Activated CD4-positive, alpha-beta T cell treated with anti-CD3 and anti-CD28 coated beads, Interleukin-2, amount 50 U/mL, for 1 hour (primary cell): ENCODE results near the gene TRPV5.

Source experiments
- DNase-seq: peaks from one replicate; pipeline ENCODE4 v3.0.0-alpha.2; 2020

The TRPV5 gene

GRCh38 chr7:142908290-142908689 lies 25.3 kb downstream of the TRPV5 start:
- DNase-seq = no peak

GRCh38 chr7:142906643-142907042 lies 26.9 kb downstream of the TRPV5 start:
- no peak for DNase-seq

DNA sequence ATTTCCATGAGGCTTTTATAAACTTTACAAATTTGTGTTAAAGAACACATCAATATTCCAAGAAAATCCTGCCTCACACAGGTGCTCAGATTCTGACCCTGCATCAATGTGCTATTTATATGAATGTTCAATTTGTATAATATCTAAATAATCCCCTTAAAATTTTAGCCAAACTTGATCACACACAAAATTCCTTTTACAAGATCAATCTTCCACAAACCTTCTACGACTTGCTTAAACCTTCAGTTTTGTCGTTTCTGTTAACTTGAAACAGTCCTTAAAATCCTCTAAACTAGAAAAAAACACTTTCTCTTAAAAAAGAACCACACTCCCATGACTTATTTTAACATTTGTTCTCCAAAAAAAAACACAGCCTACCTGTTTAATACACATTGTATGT lies 27.8 kb downstream of the TRPV5 start:
- DNase-seq = no peak

GRCh38 chr7:142904128-142904527 lies 29.4 kb downstream of the TRPV5 start:
- no peak for DNase-seq

GRCh38 chr7:142901426-142902259 lies 31.9 kb downstream of the TRPV5 start:
- DNase-seq = no peak

DNA sequence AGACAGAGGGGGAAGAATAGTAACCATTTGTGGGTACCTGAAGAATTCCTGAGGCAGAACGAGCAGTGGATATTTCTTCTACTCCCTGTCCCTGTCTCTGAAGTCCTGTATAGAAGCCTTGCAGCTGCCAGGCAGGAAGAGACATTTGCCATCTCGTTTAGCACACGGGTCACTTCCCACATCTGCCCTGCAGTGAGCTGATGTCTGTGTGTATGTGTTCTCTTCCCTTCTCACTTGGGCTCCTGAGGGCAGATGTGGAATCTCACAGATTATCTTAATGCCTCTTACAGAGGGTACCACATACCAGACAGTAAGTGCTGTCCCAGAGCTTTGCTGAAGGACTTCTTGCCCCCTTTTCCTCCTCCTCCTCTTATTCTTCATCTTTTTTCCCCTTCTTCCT lies 33.9 kb downstream of the TRPV5 start:
- DNase-seq = no peak

DNA sequence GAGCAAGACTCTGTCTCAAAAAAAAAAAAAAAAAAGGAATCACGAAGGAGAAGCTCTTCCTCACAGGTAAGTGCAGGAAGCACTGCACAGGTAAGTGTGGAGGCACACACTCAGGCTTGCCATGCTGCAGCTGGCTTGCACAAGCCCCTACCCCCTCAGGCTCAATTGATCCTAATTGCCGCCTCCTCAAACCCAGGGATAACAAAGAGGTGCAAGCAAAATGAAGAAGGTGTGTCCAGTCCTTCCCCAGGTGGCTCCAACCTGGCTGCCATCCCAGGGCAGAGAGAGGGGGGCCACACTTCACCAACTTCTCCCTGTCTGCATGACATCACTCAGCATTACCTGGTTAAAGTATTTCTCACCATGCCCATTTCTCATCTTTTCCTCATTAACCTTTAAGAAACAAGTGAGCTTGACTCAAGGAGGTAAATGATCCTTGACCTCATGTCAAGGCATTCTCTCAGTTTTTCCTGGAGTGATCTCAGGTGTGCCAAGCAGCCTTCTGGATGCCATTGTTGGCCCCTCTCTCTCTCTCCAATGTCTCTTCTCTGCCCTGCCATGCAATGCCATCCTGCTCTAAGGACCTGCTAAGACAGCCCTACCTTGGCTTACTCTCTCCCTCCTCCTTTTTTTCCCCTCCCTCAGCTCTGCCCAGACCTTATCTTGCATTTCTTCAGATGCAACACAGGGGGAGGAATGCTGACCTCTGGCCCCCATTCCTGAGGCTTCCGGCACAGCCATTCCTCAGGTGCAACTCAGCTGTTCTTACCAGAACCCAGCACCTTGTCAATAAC lies 35.0 kb downstream of the TRPV5 start:
- DNase-seq = no peak

DNA sequence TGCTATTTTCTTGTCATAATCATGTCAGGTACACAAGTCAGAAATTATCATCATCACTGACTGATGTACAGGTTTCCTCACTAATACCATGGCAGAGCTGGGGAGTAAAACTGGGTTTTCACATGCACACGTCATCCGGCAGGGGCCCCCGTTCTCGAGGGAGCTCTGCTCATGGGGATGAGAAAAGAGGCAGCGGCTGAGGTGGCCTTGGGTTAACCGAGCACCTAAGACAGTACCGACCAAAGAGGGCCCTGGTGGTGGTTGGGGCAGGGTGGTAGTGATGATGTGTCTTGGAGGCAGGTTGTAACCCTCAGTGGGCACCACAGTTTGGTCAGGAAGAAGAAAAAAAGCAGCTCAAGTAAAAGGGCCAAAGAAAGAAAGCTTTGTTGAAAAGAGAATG lies 35.9 kb downstream of the TRPV5 start:
- no peak for DNase-seq

- no peak for DNase-seq
These were observed 36.7 kb downstream of the TRPV5 start for GRCh38 chr7:142896741-142897379.

DNA sequence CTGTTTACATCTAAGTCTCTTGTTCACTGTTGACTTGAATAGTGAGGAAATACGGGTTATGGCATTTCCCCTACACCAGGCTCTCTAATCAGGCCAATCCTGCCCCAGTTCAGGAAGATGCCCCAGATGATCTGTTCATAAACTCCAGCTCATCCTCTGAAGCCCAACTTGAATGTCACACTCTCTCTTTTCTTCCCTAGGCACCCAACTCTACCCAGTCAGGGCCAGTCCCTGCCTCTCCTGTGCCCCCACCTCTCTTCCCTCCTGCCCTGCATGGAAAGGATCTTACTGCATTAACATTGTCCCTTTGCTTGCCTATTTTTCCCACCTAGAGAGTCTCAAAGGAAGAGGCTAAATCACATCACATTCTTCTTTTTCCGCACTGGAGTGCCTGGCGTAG lies 37.4 kb downstream of the TRPV5 start:
- DNase-seq = no peak

DNA sequence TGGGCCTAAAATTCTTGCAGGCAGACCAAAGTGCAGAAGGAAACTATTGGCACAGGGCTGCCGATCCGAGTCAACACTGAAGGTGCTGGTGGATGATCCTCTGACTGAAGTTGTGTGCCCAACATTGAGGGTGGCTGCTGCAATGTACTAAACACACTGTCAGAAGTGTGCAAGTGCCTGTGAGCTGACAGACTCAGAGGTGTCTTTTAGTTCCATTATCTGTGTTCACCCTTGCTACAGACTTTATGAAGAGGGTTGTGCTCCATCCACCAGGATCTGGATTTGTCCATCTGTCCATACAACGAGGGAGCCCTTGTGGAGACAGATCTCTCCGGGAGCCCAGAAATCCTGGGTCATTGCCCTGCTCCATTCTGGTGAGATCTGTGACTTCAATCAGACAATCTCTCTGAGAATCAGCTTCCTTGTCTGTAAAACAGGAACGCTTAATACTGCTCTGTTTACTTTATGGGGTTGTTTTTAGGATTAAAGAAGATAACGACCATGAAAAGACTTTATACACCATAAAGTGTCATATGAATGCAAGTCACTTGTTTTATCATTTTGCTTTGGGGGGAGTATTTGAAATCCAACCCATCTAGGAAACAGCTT lies 38.5 kb downstream of the TRPV5 start:
- DNase-seq = no peak

DNA sequence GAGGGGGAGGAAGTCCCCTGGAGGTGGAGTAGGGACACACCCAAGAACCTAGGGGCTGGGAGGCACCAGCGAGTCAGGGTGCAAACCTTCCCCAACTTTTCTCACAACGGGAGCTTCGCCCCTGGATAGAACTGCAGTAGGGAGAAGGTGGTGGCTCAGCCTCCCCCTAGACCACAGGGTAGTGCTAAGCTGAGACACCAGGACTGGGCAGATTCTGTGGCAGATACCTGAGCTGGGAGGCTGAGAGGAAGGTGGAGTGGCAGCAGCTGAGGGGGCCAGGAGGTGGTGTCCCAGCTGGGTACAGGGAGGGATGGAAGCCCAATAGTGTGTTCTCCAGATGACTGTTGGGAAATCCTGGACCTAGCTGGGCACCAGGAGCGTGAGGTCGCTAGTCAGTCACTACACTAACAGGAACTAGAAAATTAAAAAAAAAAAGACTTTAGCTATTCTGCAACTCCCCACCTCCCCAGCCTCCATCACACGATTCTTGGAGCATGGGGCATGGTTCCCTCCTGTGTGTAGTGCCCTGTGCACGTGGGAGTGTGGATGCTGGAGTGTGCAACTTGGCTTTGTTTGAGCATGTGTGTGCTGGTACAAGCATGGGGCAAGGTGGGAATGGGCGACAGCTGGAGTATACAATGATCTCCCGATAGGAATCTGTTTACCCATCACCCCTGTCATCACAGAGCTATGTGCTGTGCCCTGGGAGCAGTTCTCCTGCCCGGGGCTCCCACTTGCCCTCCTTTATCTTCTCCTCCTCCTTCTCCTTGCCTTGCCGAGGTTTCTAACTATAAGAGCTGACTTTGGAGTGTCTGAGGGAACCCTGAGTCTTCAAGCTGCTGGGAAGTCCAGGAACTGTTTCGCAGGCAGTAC lies 39.2 kb downstream of the TRPV5 start:
- no peak for DNase-seq

GRCh38 chr7:142892951-142893350 lies 40.6 kb downstream of the TRPV5 start:
- no peak for DNase-seq

- no peak for DNase-seq
These were observed 42.0 kb downstream of the TRPV5 start for GRCh38 chr7:142891490-142892082.

DNA sequence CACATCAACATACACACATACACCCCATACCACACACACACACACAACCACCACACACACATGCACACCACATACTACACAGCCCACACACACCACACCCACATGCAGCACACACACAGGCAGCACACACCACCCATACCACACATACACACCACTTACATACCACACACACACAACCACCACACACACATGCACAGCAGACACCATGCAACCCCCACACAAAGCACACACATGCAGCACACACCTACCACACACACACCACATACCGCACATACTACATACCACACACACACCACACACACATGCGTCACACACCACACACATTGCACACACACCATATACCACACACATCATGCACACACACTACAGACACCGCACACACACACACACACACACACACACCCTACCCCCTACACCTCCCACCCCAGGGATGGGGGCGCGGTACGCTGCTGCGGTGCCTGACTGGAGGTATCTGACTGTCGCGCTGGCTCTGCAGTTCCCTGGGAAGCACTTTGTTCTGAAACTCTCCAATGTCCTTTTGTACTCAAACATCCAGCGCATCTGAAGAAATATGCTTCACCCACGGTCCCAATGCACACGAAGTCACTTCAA lies 42.6 kb downstream of the TRPV5 start:
- DNase-seq = no peak

GRCh38 chr7:142889816-142890215 lies 43.7 kb downstream of the TRPV5 start:
- DNase-seq = no peak

DNA sequence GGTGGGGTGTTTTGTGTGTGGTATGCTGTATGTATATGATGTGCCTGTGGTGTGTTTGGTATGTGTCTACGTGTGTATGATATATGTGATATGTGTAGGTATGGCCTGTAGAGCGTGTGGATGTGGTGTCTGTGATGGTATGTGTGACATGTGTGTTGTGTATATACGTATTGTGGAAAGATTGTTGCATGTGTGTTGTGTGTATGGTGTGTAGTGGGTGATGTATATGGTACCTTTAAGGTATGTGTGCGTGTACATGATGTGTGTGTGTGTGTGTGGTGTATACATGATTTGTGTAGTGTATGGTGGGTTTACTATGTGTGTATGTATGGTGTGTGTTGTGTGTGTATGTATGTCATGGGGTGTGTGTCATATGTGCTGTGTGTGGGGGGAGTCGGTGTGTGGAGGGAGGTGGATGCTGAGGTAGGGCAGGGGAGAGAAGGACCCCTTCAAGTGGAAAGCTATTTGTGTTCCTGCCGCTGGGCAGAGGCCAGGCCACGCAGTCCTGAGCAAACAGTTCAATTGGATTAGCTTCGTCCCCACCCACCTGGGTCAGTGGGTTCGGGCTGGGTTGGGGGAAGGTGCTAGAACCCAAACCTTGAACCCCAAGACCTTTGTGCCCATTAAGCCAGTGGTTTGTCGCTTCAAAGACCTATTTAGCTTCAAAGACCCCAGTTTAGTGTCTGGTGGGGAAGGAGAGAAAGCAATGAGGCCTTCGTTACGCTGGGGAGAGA lies 46.1 kb downstream of the TRPV5 start:
- DNase-seq = no peak

GRCh38 chr7:142886866-142887265 lies 46.7 kb downstream of the TRPV5 start:
- no peak for DNase-seq

- DNase-seq = no peak
These were observed 48.0 kb downstream of the TRPV5 start, which contains the start of gene TRPV6 for GRCh38 chr7:142885311-142886230. TSS of gene TRPV6 (minus strand) at chr7:142885745.

GRCh38 chr7:142884286-142884640 lies 49.3 kb downstream of the TRPV5 start:
- DNase-seq = no peak
